HUES48 (cell line): ENCODE data around the gene RNF175.
A peak's percentile ranks its signal among the peaks of the same experiment; 100 is the strongest.

ENCODE experiments used
- H3K27ac ChIP-seq: one replicate; pipeline ENCODE4 v1.7.0; 2013; ENCODE audit warnings: low read depth, low read length, inconsistent platforms
- H3K27me3 ChIP-seq: 2 replicates; pipeline ENCODE4 v1.6.1; 2013; ENCODE audit warnings: mild to moderate bottlenecking, low read length; ENCODE audit not compliant: control insufficient read depth, insufficient read depth
- H3K36me3 ChIP-seq: 2 replicates; pipeline ENCODE4 v1.6.1; 2013; ENCODE audit warnings: low read length; ENCODE audit not compliant: control insufficient read depth, insufficient read depth
- H3K4me1 ChIP-seq: 2 replicates; pipeline ENCODE4 v1.6.1; 2013; ENCODE audit warnings: mild to moderate bottlenecking, low read length; ENCODE audit not compliant: control insufficient read depth, insufficient read depth
- H3K4me3 ChIP-seq: 2 replicates; pipeline ENCODE4 v1.5.1; 2013; ENCODE audit warnings: mild to moderate bottlenecking, low read depth, low read length
- H3K9ac ChIP-seq: 2 replicates; pipeline ENCODE4 v1.6.1; 2013; ENCODE audit warnings: mild to moderate bottlenecking, low read depth, low read length, moderate library complexity
- H3K9me3 ChIP-seq: 2 replicates; pipeline ENCODE4 v1.6.1; 2013; ENCODE audit warnings: low read length; ENCODE audit not compliant: control insufficient read depth, insufficient read depth

Gene RNF175

GRCh38 chr4:153766758-153767157 is 6.9 kb upstream of the RNF175 start:
- no peaks in the 10 kb centered on the region for H3K27me3 ChIP-seq
- no peak overlapping the region for H3K4me3 ChIP-seq
- H3K9ac ChIP-seq: no peak overlapping the region
- H3K4me1 ChIP-seq: peaks cover 16% of the 10 kb centered on the region
- H3K36me3 ChIP-seq: no peaks in the 10 kb centered on the region
- no peaks in the 10 kb centered on the region for H3K9me3 ChIP-seq
- no peak overlapping the region for H3K27ac ChIP-seq

DNA sequence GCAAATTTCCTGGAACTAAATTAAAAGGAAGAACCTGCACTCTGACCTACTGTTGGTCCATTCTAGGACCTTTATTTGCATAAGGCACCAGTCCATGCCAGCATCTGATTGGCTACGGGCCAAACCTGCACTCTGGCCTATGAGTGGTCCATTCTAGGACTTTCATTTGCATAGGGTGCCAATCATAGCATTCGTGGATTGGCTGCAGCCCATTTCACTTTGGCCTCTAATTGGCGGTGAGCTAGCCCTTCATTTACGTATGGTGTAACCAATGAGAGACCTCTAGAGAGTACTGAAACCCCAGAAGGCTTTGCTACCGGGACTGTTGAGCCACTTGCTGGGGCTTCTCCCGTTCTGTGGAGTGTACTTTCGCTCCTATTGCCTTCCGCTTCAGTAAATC is 6.1 kb upstream of the RNF175 start:
- Histone ChIP-seq H3K4me3 (no peak overlapping the region), H3K9ac (no peak overlapping the region), H3K27me3 (0 out of 2 replicates have a peak, but pooled peaks cover 3% of the 10 kb centered on the region), H3K9me3 (no peaks in the 10 kb centered on the region), H3K4me1 (peaks cover 16% of the 10 kb centered on the region), H3K27ac (no peak overlapping the region), H3K36me3 (no peaks in the 10 kb centered on the region)

- H3K4me1 ChIP-seq: peaks cover 20% of the 10 kb centered on the region
- H3K9ac ChIP-seq: no peak overlapping the region
- H3K36me3 ChIP-seq: no peaks in the 10 kb centered on the region
- H3K9me3 ChIP-seq: no peaks in the 10 kb centered on the region
- H3K27ac ChIP-seq: no peak overlapping the region
- peaks cover 10% of the 10 kb centered on the region; the same call in 1 of the 2 replicates for H3K27me3 ChIP-seq
- H3K4me3 ChIP-seq: no peak overlapping the region
Observed at GRCh38 chr4:153764601-153765368, 5.0 kb upstream of the RNF175 start.

- Histone ChIP-seq H3K36me3 (no peaks in the 10 kb centered on the region), H3K9me3 (no peaks in the 10 kb centered on the region), H3K27ac (no peak overlapping the region), H3K27me3 (peaks cover 19% of the 10 kb centered on the region), H3K9ac (no peak overlapping the region), H3K4me3 (no peak overlapping the region), H3K4me1 (peaks cover 29% of the 10 kb centered on the region)
Observed at GRCh38 chr4:153763404-153763803, 3.6 kb upstream of the RNF175 start.

DNA sequence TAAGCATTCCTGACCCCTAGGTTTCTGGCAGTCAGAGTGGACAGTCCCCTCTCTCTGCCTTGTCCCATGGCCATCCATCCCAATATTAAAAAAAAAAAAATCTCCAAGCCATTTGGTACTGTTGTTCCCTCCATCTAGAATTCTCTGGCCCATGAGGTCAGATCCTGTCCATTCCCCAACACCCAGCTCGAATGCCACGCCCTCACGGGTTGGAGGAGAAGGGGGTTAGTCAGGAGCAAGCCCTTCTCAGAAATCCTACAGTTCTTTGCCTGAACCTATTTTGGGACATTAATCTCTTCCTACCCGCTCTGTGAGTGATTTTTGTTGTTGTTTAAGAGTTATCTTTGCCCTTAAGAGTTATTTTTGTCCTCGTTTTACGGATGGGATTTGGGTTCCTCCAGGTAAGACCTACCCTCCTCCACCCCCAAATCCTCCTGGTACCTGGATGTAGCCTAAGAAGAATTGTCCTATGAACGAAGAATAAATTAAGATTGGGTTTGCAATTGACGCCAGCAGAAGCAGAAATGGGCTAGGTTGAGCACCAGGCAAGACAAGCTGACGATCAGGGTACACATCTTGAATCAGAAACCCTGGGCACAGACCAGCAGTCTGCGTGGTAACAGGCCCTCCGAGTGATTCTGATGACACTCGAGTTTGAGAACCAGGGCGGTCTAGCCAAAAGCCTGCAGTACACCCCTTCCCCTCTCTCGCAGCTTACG is 977 bp downstream of the RNF175 start:
- H3K27me3 ChIP-seq: peaks cover 19% of the 10 kb centered on the region
- H3K36me3 ChIP-seq: no peaks in the 10 kb centered on the region
- peak overlapping the region; percentile 68 for H3K4me3 ChIP-seq
- H3K4me1 ChIP-seq: peaks cover 30% of the 10 kb centered on the region
- H3K9ac ChIP-seq: peak overlapping the region; percentile 38; the same call in 1 of the 2 replicates
- H3K9me3 ChIP-seq: no peaks in the 10 kb centered on the region
- H3K27ac ChIP-seq: no peak overlapping the region

DNA sequence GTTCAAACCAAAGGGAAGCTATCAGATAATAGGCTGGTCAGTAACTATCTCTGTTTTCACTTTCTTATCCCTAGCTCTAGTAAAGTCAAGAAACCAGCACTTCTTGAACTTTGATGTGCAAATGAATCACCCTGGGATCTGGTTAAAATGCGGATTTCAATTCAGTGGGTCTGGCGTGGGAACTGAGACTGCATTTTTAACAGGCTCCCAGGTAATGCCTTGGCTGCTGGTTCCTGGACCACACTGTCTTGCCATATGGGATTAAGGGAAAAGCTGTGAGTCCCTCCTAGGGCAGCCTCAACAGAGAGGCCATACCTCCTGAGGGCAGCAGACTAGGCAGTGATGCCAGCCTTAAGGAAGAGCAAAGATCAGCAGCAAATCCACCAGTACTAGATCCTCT is 1.7 kb downstream of the RNF175 start:
- H3K4me1 ChIP-seq: peaks cover 28% of the 10 kb centered on the region
- H3K4me3 ChIP-seq: peak overlapping the region; percentile 68; the same call in 1 of the 2 replicates
- no peaks in the 10 kb centered on the region for H3K9me3 ChIP-seq
- peak overlapping the region; percentile 14 for H3K27ac ChIP-seq
- no peaks in the 10 kb centered on the region for H3K36me3 ChIP-seq
- peaks cover 19% of the 10 kb centered on the region for H3K27me3 ChIP-seq
- no peak overlapping the region for H3K9ac ChIP-seq

- no peaks in the 10 kb centered on the region for H3K9me3 ChIP-seq
- peaks cover 19% of the 10 kb centered on the region for H3K27me3 ChIP-seq
- H3K4me1 ChIP-seq: peaks cover 28% of the 10 kb centered on the region
- no peak overlapping the region for H3K4me3 ChIP-seq
- H3K9ac ChIP-seq: no peak overlapping the region
- H3K36me3 ChIP-seq: no peaks in the 10 kb centered on the region
- no peak overlapping the region for H3K27ac ChIP-seq
Observed at GRCh38 chr4:153757407-153757806, 2.4 kb downstream of the RNF175 start.

DNA sequence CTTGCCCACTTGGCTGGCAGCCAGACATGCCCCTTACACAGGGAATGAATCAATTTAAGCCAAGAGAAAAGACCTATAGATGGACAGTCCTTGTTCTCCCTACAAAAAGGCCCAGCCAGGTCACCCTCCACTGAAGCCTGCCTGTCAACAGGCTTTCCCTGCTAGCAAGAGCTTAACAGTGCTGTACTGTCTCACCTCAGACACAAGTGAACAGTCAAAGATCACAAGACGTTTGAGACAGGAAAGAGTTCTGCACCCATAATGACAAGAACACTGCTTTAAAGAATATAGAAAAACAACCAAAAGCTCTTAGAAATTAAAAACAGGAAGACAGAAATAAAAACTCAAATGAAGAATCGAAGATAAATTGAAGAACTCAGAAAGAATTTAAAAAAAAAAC is 4.6 kb downstream of the RNF175 start:
- peaks cover 10% of the 10 kb centered on the region for H3K27me3 ChIP-seq
- H3K9ac ChIP-seq: no peak overlapping the region
- no peak overlapping the region for H3K4me3 ChIP-seq
- peaks cover 24% of the 10 kb centered on the region for H3K4me1 ChIP-seq
- no peaks in the 10 kb centered on the region for H3K36me3 ChIP-seq
- H3K27ac ChIP-seq: no peak overlapping the region
- H3K9me3 ChIP-seq: no peaks in the 10 kb centered on the region

GRCh38 chr4:153750197-153750817 is 9.5 kb downstream of the RNF175 start:
- H3K27me3 ChIP-seq: no peaks in the 10 kb centered on the region
- no peak overlapping the region for H3K27ac ChIP-seq
- no peak overlapping the region for H3K4me3 ChIP-seq
- H3K36me3 ChIP-seq: peaks cover under 1% of the 10 kb centered on the region; the same call in 1 of the 2 replicates
- no peaks in the 10 kb centered on the region for H3K9me3 ChIP-seq
- no peaks in the 10 kb centered on the region for H3K4me1 ChIP-seq
- no peak overlapping the region for H3K9ac ChIP-seq

GRCh38 chr4:153748378-153748777 is 11.4 kb downstream of the RNF175 start:
- Histone ChIP-seq H3K27me3 (no peaks in the 10 kb centered on the region), H3K9ac (no peak overlapping the region), H3K36me3 (peaks cover 5% of the 10 kb centered on the region; the same call in 1 of the 2 replicates), H3K4me3 (no peak overlapping the region), H3K4me1 (no peaks in the 10 kb centered on the region), H3K27ac (no peak overlapping the region), H3K9me3 (no peaks in the 10 kb centered on the region)
